Left lung (tissue), 10 donors: ENCODE data around the gene GPBP1L1. TPM values are rescaled to one million over a fixed set of nuclear protein-coding genes. Genes with fewer than 3 reads are reported as not detected.
"Not testable (repeated sequence)": the region's sequence is repeated elsewhere in the genome, so short reads cannot be mapped to it uniquely, and the experiment has no call there.

ENCODE experiments used
- ATAC-seq: fragments of 200-7000 bp; cut with Tn5 transposase; one replicate; pipeline ENCODE4 v1.9.1; 2020; ENCODE audit warnings: moderate library complexity
- DNase-seq, 4 donors: peaks; one replicate each; pipeline ENCODE4 v3.0.0-alpha.2; 2013 to 2020
- H3K27ac ChIP-seq, 2 donors: fragments of 200-600 bp; sonication (generic) in 1 of 2; one replicate each; pipeline versions ENCODE4 v1.5.0 to v1.8.0; 2020 to 2021
- H3K27me3 ChIP-seq, 2 donors: fragments of 200-600 bp; sonication (generic) in 1 of 2; one replicate each; pipeline versions ENCODE4 v1.5.0 to v1.8.0; 2020 to 2021
- H3K36me3 ChIP-seq, 2 donors: fragments of 200-600 bp; sonication (generic) in 1 of 2; one replicate each; pipeline versions ENCODE4 v1.5.0 to v1.8.0; 2020 to 2021
- H3K4me1 ChIP-seq, 2 donors: fragments of 200-600 bp; one replicate each; pipeline ENCODE4 v1.8.0; 2021
- H3K4me3 ChIP-seq, 2 donors: fragments of 200-600 bp; sonication (generic) in 1 of 2; one replicate each; pipeline versions ENCODE4 v1.5.0 to v1.8.0; 2020 to 2021; ENCODE audit warnings: mild to moderate bottlenecking in 1 of 2
- H3K9me3 ChIP-seq, 2 donors: fragments of 200-600 bp; sonication (generic) in 1 of 2; one replicate each; pipeline versions ENCODE4 v1.5.0 to v1.8.0; 2020 to 2021
- intact Hi-C, 2 donors: fragments of 100-400 bp; cut with DNase I; formaldehyde crosslinking; loops; one replicate each; pipeline versions ENCODE4 v1.11.2 to v1.14.2; 2022
- polyA plus RNA-seq, 6 donors: library from polyadenylated mRNA; unstranded; fragments of 120-200 nt; gene quantifications; one replicate each; pipeline ENCODE4 v1.2.1, GENCODE V29; 2013; ENCODE audit not compliant: insufficient read length in 6 of 6
- total RNA-seq, 2 donors: library from RNA; stranded (reverse); fragmentation: NEBNext Ultra II Directional; extraction: Animal tissue kit (Norgen Biotek cat#: 25700); gene quantifications; one replicate each; pipeline ENCODE4 v1.2.1, GENCODE V29; 2021
- TF ChIP-seq, protein P1 (sequence below), 2 donors: fragments of 200-600 bp; sonication (generic) in 1 of 2; IDR thresholded peaks; one replicate each; pipeline versions ENCODE4 v1.5.0 to v1.8.0; 2021; ENCODE audit warnings: antibody characterized with exemption in 2 of 2
- donor health status: DM: no; HTN: yes; CAD: no.
- donor health status: DM: no; HTN: no; CAD: no.

Gene GPBP1L1
- total and polyA plus RNA-seq, 8 donors: 94.9 to 132 (median 111) TPM

DNA sequence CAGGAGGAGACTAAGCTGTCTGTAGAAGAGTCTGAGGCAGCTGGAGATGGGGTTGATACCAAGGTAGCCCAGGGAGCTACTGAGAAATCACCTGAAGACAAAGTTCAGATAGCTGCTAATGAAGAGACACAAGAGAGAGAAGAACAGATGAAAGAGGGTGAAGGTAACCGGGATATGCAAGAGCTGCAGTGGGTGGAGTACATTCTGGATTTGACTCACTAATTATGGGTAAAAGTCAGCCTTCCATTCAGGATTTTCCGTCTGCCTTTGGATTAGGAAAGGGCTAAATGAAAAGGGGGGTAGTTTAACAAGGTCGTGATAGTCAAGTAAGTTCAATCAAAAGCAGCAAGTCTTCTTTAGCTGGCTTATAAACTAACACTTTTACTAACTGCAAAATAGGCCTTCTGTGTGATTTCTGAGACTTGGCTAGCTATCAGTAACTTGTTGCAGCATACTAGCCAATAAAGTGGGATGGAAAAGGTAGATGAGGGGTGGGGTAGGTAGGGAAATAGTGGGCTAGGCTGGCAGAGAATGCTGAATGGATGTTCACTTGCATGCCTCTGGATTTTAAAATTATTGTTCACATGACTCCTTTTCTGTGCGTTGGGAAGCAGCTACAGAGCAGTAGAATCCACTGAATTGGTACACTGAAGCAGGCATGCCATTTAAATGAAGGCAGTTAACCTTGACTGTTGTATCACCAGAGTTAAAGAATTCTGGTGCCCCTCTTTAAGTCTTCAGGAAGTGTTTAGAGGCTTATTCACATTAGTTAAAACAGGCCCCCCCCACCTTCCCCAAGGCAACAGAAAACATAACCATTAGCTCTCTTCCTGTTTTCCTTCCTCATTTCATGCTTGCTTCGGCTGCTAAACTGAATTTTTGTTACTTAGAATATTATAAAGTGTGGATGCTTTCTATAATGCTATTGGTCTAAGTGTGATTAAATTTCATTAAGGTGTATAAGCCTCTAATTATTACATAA lies 77.9 kb downstream of the GPBP1L1 start:
- H3K27ac ChIP-seq: peak overlapping the region in 1 of 2 donors; percentile 81
- TF ChIP-seq, protein P1, sequence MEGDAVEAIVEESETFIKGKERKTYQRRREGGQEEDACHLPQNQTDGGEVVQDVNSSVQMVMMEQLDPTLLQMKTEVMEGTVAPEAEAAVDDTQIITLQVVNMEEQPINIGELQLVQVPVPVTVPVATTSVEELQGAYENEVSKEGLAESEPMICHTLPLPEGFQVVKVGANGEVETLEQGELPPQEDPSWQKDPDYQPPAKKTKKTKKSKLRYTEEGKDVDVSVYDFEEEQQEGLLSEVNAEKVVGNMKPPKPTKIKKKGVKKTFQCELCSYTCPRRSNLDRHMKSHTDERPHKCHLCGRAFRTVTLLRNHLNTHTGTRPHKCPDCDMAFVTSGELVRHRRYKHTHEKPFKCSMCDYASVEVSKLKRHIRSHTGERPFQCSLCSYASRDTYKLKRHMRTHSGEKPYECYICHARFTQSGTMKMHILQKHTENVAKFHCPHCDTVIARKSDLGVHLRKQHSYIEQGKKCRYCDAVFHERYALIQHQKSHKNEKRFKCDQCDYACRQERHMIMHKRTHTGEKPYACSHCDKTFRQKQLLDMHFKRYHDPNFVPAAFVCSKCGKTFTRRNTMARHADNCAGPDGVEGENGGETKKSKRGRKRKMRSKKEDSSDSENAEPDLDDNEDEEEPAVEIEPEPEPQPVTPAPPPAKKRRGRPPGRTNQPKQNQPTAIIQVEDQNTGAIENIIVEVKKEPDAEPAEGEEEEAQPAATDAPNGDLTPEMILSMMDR (IDR thresholded peaks at IDR 0.05): no peak
- peaks cover 0 to 23% of the 10 kb centered on the region in 2 donors for H3K4me1 ChIP-seq
- no peak overlapping the region for H3K4me3 ChIP-seq
- H3K36me3 ChIP-seq: peaks cover 0 to 64% of the 10 kb centered on the region in 2 donors
- ATAC-seq (peak; percentile 32), DNase-seq (no peak)
- intact Hi-C loops: no loop called here
- no peaks in the 10 kb centered on the region for H3K27me3 ChIP-seq
- no peaks in the 10 kb centered on the region for H3K9me3 ChIP-seq

DNA sequence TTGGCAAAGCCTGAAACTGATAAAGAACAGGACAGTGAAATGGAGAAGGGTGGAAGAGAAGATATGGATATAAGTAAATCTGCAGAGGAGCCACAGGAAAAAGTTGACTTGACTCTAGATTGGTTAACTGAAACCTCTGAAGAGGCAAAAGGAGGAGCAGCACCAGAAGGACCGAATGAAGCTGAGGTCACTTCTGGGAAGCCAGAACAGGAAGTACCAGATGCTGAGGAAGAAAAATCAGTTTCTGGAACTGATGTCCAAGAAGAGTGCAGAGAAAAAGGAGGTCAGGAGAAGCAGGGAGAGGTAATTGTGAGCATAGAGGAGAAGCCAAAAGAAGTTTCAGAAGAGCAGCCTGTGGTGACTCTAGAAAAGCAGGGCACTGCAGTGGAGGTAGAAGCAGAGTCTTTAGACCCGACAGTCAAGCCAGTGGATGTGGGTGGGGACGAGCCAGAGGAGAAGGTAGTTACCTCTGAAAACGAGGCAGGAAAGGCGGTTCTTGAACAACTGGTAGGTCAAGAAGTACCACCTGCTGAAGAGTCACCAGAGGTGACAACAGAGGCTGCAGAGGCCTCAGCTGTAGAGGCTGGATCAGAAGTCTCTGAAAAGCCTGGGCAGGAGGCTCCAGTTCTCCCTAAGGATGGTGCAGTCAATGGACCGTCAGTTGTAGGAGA lies 78.8 kb downstream of the GPBP1L1 start:
- ATAC-seq: peak; percentile 18
- intact Hi-C loops: no loop called here
- peak overlapping the region in 1 of 2 donors; percentile 81 for H3K27ac ChIP-seq

DNA sequence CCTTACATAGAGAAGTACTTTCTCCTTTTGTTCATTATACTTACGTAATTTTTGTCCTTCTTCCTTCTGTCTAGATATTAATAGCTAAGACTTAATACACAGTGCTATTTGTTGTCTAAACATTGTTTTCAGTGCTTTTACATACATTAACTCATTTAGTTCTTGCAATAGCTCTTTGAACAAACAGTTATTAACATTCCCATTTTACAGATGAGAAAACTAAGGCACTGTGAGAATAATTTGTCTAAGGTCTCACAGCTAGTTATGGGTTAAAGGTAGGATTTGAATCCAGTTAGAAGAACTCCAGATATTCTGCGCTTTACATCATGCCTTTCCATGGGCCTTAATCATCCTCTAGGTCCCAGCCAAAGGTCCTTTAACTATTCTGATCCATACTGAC lies 82.1 kb downstream of the GPBP1L1 start:
- Histone ChIP-seq H3K4me3 (no peak overlapping the region), H3K36me3 (peaks cover 0 to 50% of the 10 kb centered on the region in 2 donors), H3K27ac (no peak overlapping the region), H3K4me1 (peaks cover 0 to 23% of the 10 kb centered on the region in 2 donors), H3K27me3 (no peaks in the 10 kb centered on the region), H3K9me3 (no peaks in the 10 kb centered on the region)
- intact Hi-C loops: no loop called here
- DNase-seq: no peak
- no peak for ATAC-seq
- TF ChIP-seq, protein P1 (IDR thresholded peaks at IDR 0.05): no peak

More for the DNA sequence above, 78.8 kb downstream of the GPBP1L1 start:
- H3K36me3 ChIP-seq: peaks cover 0 to 64% of the 10 kb centered on the region in 2 donors
- H3K27me3 ChIP-seq: no peaks in the 10 kb centered on the region
- H3K9me3 ChIP-seq: no peaks in the 10 kb centered on the region
- peaks cover 0 to 23% of the 10 kb centered on the region in 2 donors for H3K4me1 ChIP-seq
- DNase-seq: no peak
- no peak overlapping the region for H3K4me3 ChIP-seq
- TF ChIP-seq, protein P1 (IDR thresholded peaks at IDR 0.05): no peak

DNA sequence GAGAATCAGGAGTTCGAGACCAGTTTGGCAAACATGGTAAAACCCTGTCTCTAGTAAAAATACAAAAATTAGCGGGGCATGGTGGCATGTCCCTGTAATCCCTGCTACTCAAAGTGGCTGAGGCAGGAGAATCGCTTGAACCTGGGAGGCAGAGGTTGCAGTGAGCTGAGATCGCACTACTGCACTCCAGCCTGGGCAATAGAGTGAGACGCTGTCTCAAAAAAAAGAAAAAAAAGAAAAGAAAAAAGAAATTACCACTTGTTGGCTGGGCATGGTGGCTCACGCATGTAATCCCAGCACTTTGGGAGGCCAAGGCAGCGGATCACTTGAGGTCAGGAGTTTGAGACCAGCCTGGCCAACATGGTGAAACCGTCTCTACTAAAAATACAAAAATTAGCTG lies 89.6 kb downstream of the GPBP1L1 start:
- ATAC-seq, H3K27me3 ChIP-seq, H3K4me3 ChIP-seq, intact Hi-C loops, H3K4me1 ChIP-seq, DNase-seq, H3K9me3 ChIP-seq, H3K27ac ChIP-seq: not testable (repeated sequence)
- peaks cover 0 to 65% of the 10 kb centered on the region in 2 donors for H3K36me3 ChIP-seq

DNA sequence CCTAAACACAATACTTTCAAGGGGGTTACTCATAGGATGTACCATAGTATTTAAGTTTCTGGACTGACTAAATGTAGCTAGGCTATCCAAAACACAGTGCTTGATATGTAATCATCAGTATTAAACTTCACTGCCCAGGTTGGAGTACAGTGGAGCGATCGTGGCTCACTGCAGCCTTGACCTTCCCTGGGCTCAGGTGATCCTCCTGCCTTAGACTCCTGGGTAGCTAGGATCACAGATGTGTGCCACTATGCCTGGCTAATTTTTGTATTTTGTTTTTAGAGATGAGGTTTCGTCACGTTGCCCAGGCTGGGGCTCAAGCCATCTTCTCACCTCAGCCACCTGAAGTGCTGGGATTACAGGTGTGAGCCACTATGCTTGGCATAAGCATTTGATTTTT lies 91.9 kb downstream of the GPBP1L1 start:
- H3K4me1 ChIP-seq: peaks cover 8 to 9% of the 10 kb centered on the region in 2 donors
- TF ChIP-seq, protein P1 (IDR thresholded peaks at IDR 0.05): no peak
- H3K4me3 ChIP-seq: no peak overlapping the region
- no peak for ATAC-seq
- intact Hi-C loops: no loop called here
- no peaks in the 10 kb centered on the region for H3K27me3 ChIP-seq
- DNase-seq: no peak
- H3K36me3 ChIP-seq: peaks cover 0 to 68% of the 10 kb centered on the region in 2 donors
- H3K9me3 ChIP-seq: no peaks in the 10 kb centered on the region
- no peak overlapping the region for H3K27ac ChIP-seq
